Measurements from ENCODE around the gene PKD2L2. TPM values are rescaled to one million over a fixed set of nuclear protein-coding genes. Genes with fewer than 3 reads are reported as not detected.
"Not testable (repeated sequence)": the region's sequence is repeated elsewhere in the genome, so short reads cannot be mapped to it uniquely, and the experiment has no call there.

PKD2L2 gene
- total RNA-seq, 1 donor from 2014 or later, result not detected

GRCh38 chr5:137856201-137856600 is 33.1 kb upstream of the PKD2L2 start:
- Histone ChIP-seq H3K36me3 (ENCODE audit: control insufficient read depth, insufficient read depth, low read length) (no peaks in the 10 kb centered on the region), H3K4me3 (ENCODE audit: low read depth, low read length) (no peak overlapping the region), H3K27me3 (ENCODE audit: control insufficient read depth, insufficient read depth, low read length) (no peaks in the 10 kb centered on the region)
- no peak for DNase-seq (ENCODE audit: low read depth)
- TF ChIP-seq CTCF (IDR thresholded peaks at IDR 0.05; ENCODE audit: insufficient read depth, low read length, poor library complexity, severe bottlenecking), result no peak

- H3K27me3 ChIP-seq (ENCODE audit: control insufficient read depth, insufficient read depth, low read length), result no peaks in the 10 kb centered on the region
- TF ChIP-seq CTCF (IDR thresholded peaks at IDR 0.05; ENCODE audit: insufficient read depth, low read length, poor library complexity, severe bottlenecking), result no peak
- H3K4me3 ChIP-seq (ENCODE audit: low read depth, low read length), result no peak overlapping the region
- no peaks in the 10 kb centered on the region for H3K36me3 ChIP-seq (ENCODE audit: control insufficient read depth, insufficient read depth, low read length)
- no peak for DNase-seq (ENCODE audit: low read depth)
Measured at GRCh38 chr5:137856916-137857862, 32.1 kb upstream of the PKD2L2 start.

GRCh38 chr5:137858223-137858916 is 30.9 kb upstream of the PKD2L2 start:
- H3K4me3 ChIP-seq (ENCODE audit: low read depth, low read length), result no peak overlapping the region
- no peaks in the 10 kb centered on the region for H3K36me3 ChIP-seq (ENCODE audit: control insufficient read depth, insufficient read depth, low read length)
- no peaks in the 10 kb centered on the region for H3K27me3 ChIP-seq (ENCODE audit: control insufficient read depth, insufficient read depth, low read length)
- TF ChIP-seq CTCF (IDR thresholded peaks at IDR 0.05; ENCODE audit: insufficient read depth, low read length, poor library complexity, severe bottlenecking), result no peak
- no peak for DNase-seq (ENCODE audit: low read depth)

GRCh38 chr5:137858954-137859353 is 30.3 kb upstream of the PKD2L2 start:
- H3K4me3 ChIP-seq (ENCODE audit: low read depth, low read length), result no peak overlapping the region
- no peak for TF ChIP-seq CTCF (IDR thresholded peaks at IDR 0.05; ENCODE audit: insufficient read depth, low read length, poor library complexity, severe bottlenecking)
- H3K27me3 ChIP-seq (ENCODE audit: control insufficient read depth, insufficient read depth, low read length), result no peaks in the 10 kb centered on the region
- no peak for DNase-seq (ENCODE audit: low read depth)
- H3K36me3 ChIP-seq (ENCODE audit: control insufficient read depth, insufficient read depth, low read length), result no peaks in the 10 kb centered on the region

GRCh38 chr5:137862251-137862650 is 27.0 kb upstream of the PKD2L2 start:
- TF ChIP-seq CTCF (IDR thresholded peaks at IDR 0.05; ENCODE audit: insufficient read depth, low read length, poor library complexity, severe bottlenecking), result no peak
- DNase-seq (ENCODE audit: low read depth), result no peak
- Histone ChIP-seq H3K4me3 (ENCODE audit: low read depth, low read length) (no peak overlapping the region), H3K27me3 (ENCODE audit: control insufficient read depth, insufficient read depth, low read length) (no peaks in the 10 kb centered on the region), H3K36me3 (ENCODE audit: control insufficient read depth, insufficient read depth, low read length) (no peaks in the 10 kb centered on the region)

- not testable (repeated sequence) for H3K36me3 ChIP-seq (ENCODE audit: control insufficient read depth, insufficient read depth, low read length); H3K4me3 ChIP-seq (ENCODE audit: low read depth, low read length); DNase-seq (ENCODE audit: low read depth); H3K27me3 ChIP-seq (ENCODE audit: control insufficient read depth, insufficient read depth, low read length)
Measured at GRCh38 chr5:137863653-137864052, 25.6 kb upstream of the PKD2L2 start.
